Adipose tissue (tissue), 3 donors: ENCODE results near the gene UBE2E2. TPM values are rescaled to one million over a fixed set of nuclear protein-coding genes. Genes with fewer than 3 reads are reported as not detected.

Source experiments
- H3K27ac ChIP-seq: one replicate; pipeline ENCODE4 v1.5.1; 2013; ENCODE audit warnings: low read depth, low read length
- WGBS, 3 donors: extraction: QIAGEN DNeasy Blood & Tissue Kit; methylation state at CpG; one replicate each; pipeline ENCODE4 v1.1.7; 2013; 5-methylcytosine and 5-hydroxymethylcytosine counted together
- polyA plus RNA-seq, 3 donors: library from polyadenylated mRNA; stranded (reverse); fragments of 200-250 nt; gene quantifications; one replicate each; pipeline ENCODE4 v1.2.3, GENCODE V29; 2013
- donor health status: healthy with polysubstance abuse.
- donor health status: Bipolar disorder and iron deficiency.
- donor health status: healthy.

The UBE2E2 gene
- polyA plus RNA-seq, 3 donors, result 5.5 to 32.2 (median 24.3) TPM

DNA sequence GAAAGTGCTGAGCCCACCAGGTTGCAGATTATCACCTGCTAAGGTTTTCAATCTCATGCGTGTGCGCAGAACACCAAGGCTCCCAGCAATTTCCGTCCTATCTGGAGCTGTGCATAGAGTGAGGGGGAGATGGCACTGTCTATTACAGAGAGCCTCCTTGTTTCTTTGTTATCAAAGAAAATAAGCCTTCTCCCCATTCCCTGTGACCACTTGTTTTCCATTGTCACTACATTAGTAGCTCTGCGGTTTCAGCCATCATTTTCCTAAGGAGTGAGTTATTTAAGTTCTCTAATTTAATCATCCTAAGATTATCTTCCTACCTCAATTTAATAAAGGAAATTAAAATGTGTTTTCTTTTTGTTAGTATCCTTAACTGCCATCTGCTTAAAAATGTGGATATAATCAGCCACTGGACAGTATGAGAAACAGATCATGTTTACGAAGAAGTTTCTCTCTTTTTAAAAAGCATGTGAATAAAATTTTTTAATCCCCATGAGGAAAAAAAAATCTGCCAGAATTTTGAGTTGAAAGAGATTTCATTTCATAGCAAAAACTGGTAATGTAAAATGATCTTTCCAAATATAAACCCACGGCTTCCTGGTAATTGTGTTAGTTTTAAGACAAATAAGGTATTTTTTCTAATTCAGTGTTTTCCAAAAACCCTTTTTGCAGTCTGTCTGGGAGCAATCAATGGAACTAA lies 430.3 kb downstream of the UBE2E2 start:
- H3K27ac ChIP-seq, result no peak overlapping the region
- 81 to 90% (median 83%) methylated on average over 6 of the region's 6 CpGs for WGBS, 3 donors

DNA sequence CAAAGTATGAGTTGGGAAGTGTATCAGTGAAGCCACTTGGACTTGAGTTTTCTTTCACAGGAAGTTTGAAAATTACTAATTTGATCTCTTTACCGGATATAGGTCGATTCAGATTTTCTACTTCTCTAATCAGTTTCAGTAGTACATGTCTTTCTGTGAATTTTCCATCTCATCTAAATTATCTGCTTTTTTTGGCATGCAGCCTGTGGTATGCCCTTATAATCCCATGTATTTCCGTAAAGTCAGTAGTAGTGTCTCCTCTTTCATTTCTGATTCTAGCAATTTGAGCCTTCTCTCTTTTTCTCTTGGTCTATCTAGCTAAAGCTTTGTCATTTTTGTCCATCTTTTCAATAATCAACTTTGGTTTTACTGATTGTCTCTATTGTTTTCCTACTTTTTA lies 434.2 kb downstream of the UBE2E2 start:
- 96 to 100% (median 96%) methylated on average over 3 of the region's 3 CpGs for WGBS, 3 donors
- no peak overlapping the region for H3K27ac ChIP-seq

GRCh38 chr3:23640471-23641146 lies 437.5 kb downstream of the UBE2E2 start:
- no peak overlapping the region for H3K27ac ChIP-seq
- 29 to 38% (median 32%) methylated on average over 1 of the region's 1 CpG for WGBS, 3 donors
